ENCODE measurements around the gene SFT2D1. TPM values are rescaled to one million over a fixed set of nuclear protein-coding genes. Genes with fewer than 3 reads are reported as not detected.
A peak's percentile ranks its signal among the peaks of the same experiment; 100 is the strongest.

Gene SFT2D1
- total and polyA plus RNA-seq, 9 of the 15 experiments (the other 6 are each of a cell fraction or from before 2014, with no cell fraction given), result 54.4 to 140 (median 74.6) TPM

- no peak for TF ChIP-seq ATF1 (CRISPR knock-in tag; IDR thresholded peaks at IDR 0.05)
- peak; percentile 25; the same call in 1 of the 2 replicates for TF ChIP-seq ATF1 (tag; IDR thresholded peaks at IDR 0.05)
- TF ChIP-seq NFRKB (IDR thresholded peaks at IDR 0.05; ENCODE audit: low read depth), result no peak
- TF ChIP-seq, protein P1, sequence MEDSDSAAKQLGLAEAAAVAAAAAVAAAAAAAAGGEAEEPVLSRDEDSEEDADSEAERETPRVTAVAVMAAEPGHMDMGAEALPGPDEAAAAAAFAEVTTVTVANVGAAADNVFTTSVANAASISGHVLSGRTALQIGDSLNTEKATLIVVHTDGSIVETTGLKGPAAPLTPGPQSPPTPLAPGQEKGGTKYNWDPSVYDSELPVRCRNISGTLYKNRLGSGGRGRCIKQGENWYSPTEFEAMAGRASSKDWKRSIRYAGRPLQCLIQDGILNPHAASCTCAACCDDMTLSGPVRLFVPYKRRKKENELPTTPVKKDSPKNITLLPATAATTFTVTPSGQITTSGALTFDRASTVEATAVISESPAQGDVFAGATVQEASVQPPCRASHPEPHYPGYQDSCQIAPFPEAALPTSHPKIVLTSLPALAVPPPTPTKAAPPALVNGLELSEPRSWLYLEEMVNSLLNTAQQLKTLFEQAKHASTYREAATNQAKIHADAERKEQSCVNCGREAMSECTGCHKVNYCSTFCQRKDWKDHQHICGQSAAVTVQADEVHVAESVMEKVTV (CRISPR knock-in tag; IDR thresholded peaks at IDR 0.05), result no peak
- TF ChIP-seq ZNF436 (CRISPR knock-in tag; IDR thresholded peaks at IDR 0.05), result no peak
- no peak for TF ChIP-seq CTBP1 (IDR thresholded peaks at IDR 0.05; ENCODE audit: borderline replicate concordance)
- TF ChIP-seq, protein P2, sequence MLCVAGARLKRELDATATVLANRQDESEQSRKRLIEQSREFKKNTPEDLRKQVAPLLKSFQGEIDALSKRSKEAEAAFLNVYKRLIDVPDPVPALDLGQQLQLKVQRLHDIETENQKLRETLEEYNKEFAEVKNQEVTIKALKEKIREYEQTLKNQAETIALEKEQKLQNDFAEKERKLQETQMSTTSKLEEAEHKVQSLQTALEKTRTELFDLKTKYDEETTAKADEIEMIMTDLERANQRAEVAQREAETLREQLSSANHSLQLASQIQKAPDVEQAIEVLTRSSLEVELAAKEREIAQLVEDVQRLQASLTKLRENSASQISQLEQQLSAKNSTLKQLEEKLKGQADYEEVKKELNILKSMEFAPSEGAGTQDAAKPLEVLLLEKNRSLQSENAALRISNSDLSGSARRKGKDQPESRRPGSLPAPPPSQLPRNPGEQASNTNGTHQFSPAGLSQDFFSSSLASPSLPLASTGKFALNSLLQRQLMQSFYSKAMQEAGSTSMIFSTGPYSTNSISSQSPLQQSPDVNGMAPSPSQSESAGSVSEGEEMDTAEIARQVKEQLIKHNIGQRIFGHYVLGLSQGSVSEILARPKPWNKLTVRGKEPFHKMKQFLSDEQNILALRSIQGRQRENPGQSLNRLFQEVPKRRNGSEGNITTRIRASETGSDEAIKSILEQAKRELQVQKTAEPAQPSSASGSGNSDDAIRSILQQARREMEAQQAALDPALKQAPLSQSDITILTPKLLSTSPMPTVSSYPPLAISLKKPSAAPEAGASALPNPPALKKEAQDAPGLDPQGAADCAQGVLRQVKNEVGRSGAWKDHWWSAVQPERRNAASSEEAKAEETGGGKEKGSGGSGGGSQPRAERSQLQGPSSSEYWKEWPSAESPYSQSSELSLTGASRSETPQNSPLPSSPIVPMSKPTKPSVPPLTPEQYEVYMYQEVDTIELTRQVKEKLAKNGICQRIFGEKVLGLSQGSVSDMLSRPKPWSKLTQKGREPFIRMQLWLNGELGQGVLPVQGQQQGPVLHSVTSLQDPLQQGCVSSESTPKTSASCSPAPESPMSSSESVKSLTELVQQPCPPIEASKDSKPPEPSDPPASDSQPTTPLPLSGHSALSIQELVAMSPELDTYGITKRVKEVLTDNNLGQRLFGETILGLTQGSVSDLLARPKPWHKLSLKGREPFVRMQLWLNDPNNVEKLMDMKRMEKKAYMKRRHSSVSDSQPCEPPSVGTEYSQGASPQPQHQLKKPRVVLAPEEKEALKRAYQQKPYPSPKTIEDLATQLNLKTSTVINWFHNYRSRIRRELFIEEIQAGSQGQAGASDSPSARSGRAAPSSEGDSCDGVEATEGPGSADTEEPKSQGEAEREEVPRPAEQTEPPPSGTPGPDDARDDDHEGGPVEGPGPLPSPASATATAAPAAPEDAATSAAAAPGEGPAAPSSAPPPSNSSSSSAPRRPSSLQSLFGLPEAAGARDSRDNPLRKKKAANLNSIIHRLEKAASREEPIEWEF (CRISPR knock-in tag; IDR thresholded peaks at IDR 0.05), result no peak
- TF ChIP-seq, protein P3, sequence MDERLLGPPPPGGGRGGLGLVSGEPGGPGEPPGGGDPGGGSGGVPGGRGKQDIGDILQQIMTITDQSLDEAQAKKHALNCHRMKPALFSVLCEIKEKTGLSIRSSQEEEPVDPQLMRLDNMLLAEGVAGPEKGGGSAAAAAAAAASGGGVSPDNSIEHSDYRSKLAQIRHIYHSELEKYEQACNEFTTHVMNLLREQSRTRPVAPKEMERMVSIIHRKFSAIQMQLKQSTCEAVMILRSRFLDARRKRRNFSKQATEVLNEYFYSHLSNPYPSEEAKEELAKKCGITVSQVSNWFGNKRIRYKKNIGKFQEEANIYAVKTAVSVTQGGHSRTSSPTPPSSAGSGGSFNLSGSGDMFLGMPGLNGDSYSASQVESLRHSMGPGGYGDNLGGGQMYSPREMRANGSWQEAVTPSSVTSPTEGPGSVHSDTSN (CRISPR knock-in tag; IDR thresholded peaks at IDR 0.05; ENCODE audit: low read depth), result no peak
- TF ChIP-seq, protein P3 (tag; conservative IDR thresholded peaks at IDR 0.05; ENCODE audit: low read depth), result no peak
- peak; percentile 32 for TF ChIP-seq HDAC3 (IDR thresholded peaks at IDR 0.05; ENCODE audit: borderline replicate concordance, partially characterized antibody)
- no peak for TF ChIP-seq ELF2 (CRISPR knock-in tag; IDR thresholded peaks at IDR 0.05)
- no peak for TF ChIP-seq ATF6 (CRISPR knock-in tag; IDR thresholded peaks at IDR 0.05)
- peak; percentile 34 for TF ChIP-seq NFYB (IDR thresholded peaks at IDR 0.05; ENCODE audit: extremely low read depth, insufficient read length)
- TF ChIP-seq, protein P4, sequence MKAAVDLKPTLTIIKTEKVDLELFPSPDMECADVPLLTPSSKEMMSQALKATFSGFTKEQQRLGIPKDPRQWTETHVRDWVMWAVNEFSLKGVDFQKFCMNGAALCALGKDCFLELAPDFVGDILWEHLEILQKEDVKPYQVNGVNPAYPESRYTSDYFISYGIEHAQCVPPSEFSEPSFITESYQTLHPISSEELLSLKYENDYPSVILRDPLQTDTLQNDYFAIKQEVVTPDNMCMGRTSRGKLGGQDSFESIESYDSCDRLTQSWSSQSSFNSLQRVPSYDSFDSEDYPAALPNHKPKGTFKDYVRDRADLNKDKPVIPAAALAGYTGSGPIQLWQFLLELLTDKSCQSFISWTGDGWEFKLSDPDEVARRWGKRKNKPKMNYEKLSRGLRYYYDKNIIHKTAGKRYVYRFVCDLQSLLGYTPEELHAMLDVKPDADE (conservative IDR thresholded peaks at IDR 0.05; ENCODE audit: control insufficient read depth, low read depth, low read length), result no peak
- TF ChIP-seq TAF1 (IDR thresholded peaks at IDR 0.05; ENCODE audit: control insufficient read depth, extremely low read depth, insufficient read depth, low read length, severe bottlenecking), result no peak
Observed at GRCh38 chr6:166351715-166352285, 9.5 kb upstream of the SFT2D1 start (continued).
